ENCODE results near the gene ENOSF1.

ENOSF1 gene

DNA sequence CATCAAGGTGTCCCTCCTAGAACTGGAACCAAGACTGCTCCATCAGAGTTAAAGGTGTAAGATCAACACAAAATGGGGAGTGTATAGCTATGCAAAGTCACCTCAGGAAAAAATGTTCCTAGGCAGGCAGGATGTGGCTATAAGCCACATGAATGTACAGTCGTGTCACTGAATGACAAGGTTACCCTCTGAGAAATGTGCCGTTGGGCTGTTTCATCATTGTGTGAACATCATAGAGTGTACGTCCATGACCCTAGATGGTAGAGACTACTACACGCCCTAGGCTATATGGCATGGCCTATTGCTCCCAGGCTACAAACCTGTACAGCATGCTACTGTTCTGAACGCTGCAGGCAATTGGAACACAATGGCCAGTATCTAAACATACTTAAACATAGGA lies 30.4 kb downstream of the ENOSF1 start:
- Histone ChIP-seq H3K79me2 (ENCODE audit: insufficient read depth, low read length) (no peaks in the 10 kb centered on the region), H3K9me3 (ENCODE audit: insufficient read depth, low read length, severe bottlenecking) (no peaks in the 10 kb centered on the region), H3K36me3 (ENCODE audit: insufficient read depth, low read length) (peaks cover 18% of the 10 kb centered on the region), H3K9ac (ENCODE audit: low read depth, low read length) (peak overlapping the region; percentile 48), H3K27me3 (ENCODE audit: insufficient read depth, low read length, poor library complexity) (no peaks in the 10 kb centered on the region), H3K4me2 (ENCODE audit: insufficient read depth, low read length) (peak overlapping the region; percentile 39), H4K20me1 (ENCODE audit: insufficient read depth, low read length) (no peaks in the 10 kb centered on the region), H3K27ac (ENCODE audit: low read length) (peak overlapping the region; percentile 90), H3K4me3 (ENCODE audit: low read depth in 1 of 2, low read length in 2 of 2) (peak overlapping the region in 1 of 2 experiments; percentile 16; a peak in 1 of 4 replicates), H3K4me1 (ENCODE audit: insufficient read depth, low read length) (peaks cover 44% of the 10 kb centered on the region), H2AFZ (ENCODE audit: low read depth, low read length) (peak overlapping the region; percentile 66)
- no peak for TF ChIP-seq EZH2 (IDR thresholded peaks at IDR 0.05; ENCODE audit: borderline replicate concordance, low read depth, low read length, severe bottlenecking)
- no peak for TF ChIP-seq CTCF (IDR thresholded peaks at IDR 0.05; ENCODE audit: borderline replicate concordance, extremely low read depth, low read length, poor library complexity, severe bottlenecking)
- ATAC-seq (ENCODE audit: insufficient read depth, low read depth) (peak; percentile 92), DNase-seq (peak; percentile 88)

- no peak for ATAC-seq (ENCODE audit: insufficient read depth, low read depth)
- Histone ChIP-seq H3K4me3 (ENCODE audit: low read depth in 1 of 2, low read length in 2 of 2) (no peak overlapping the region), H3K27ac (ENCODE audit: low read length) (peak overlapping the region; percentile 90), H4K20me1 (ENCODE audit: insufficient read depth, low read length) (0 out of 2 replicates have a peak, but pooled peaks cover under 1% of the 10 kb centered on the region), H3K36me3 (ENCODE audit: insufficient read depth, low read length) (peaks cover 34% of the 10 kb centered on the region), H2AFZ (ENCODE audit: low read depth, low read length) (no peak overlapping the region), H3K4me2 (ENCODE audit: insufficient read depth, low read length) (no peak overlapping the region), H3K4me1 (ENCODE audit: insufficient read depth, low read length) (peaks cover 44% of the 10 kb centered on the region), H3K27me3 (ENCODE audit: insufficient read depth, low read length, poor library complexity) (no peaks in the 10 kb centered on the region), H3K79me2 (ENCODE audit: insufficient read depth, low read length) (no peaks in the 10 kb centered on the region), H3K9ac (ENCODE audit: low read depth, low read length) (no peak overlapping the region; the same call in 1 of the 2 replicates), H3K9me3 (ENCODE audit: insufficient read depth, low read length, severe bottlenecking) (no peaks in the 10 kb centered on the region)
- no peak for DNase-seq
- TF ChIP-seq CTCF (IDR thresholded peaks at IDR 0.05; ENCODE audit: borderline replicate concordance, extremely low read depth, low read length, poor library complexity, severe bottlenecking), result no peak
- TF ChIP-seq EZH2 (IDR thresholded peaks at IDR 0.05; ENCODE audit: borderline replicate concordance, low read depth, low read length, severe bottlenecking), result no peak
These were observed 32.0 kb downstream of the ENOSF1 start for GRCh38 chr18:680392-680791.

GRCh38 chr18:679516-679915 lies 32.9 kb downstream of the ENOSF1 start:
- 0 out of 2 replicates have a peak, but pooled peaks cover 4% of the 10 kb centered on the region for H4K20me1 ChIP-seq (ENCODE audit: insufficient read depth, low read length)
- peaks cover 43% of the 10 kb centered on the region for H3K36me3 ChIP-seq (ENCODE audit: insufficient read depth, low read length)
- H3K4me2 ChIP-seq (ENCODE audit: insufficient read depth, low read length), result no peak overlapping the region
- H2AFZ ChIP-seq (ENCODE audit: low read depth, low read length), result no peak overlapping the region
- H3K4me1 ChIP-seq (ENCODE audit: insufficient read depth, low read length), result peaks cover 44% of the 10 kb centered on the region
- TF ChIP-seq EZH2 (IDR thresholded peaks at IDR 0.05; ENCODE audit: borderline replicate concordance, low read depth, low read length, severe bottlenecking) (no peak), CTCF (IDR thresholded peaks at IDR 0.05; ENCODE audit: borderline replicate concordance, extremely low read depth, low read length, poor library complexity, severe bottlenecking) (no peak)
- H3K9ac ChIP-seq (ENCODE audit: low read depth, low read length), result no peak overlapping the region
- no peak for DNase-seq
- no peaks in the 10 kb centered on the region for H3K79me2 ChIP-seq (ENCODE audit: insufficient read depth, low read length)
- H3K9me3 ChIP-seq (ENCODE audit: insufficient read depth, low read length, severe bottlenecking), result no peaks in the 10 kb centered on the region
- H3K4me3 ChIP-seq (ENCODE audit: low read depth in 1 of 2, low read length in 2 of 2), result no peak overlapping the region
- H3K27ac ChIP-seq (ENCODE audit: low read length), result peak overlapping the region; percentile 90
- H3K27me3 ChIP-seq (ENCODE audit: insufficient read depth, low read length, poor library complexity), result no peaks in the 10 kb centered on the region
- no peak for ATAC-seq (ENCODE audit: insufficient read depth, low read depth)
